Left colon (tissue), 2 donors: ENCODE data around the gene MED8. TPM values are rescaled to one million over a fixed set of nuclear protein-coding genes. Genes with fewer than 3 reads are reported as not detected.

Source experiments
- ATAC-seq: fragments of 200-7000 bp; cut with Tn5 transposase; one replicate; pipeline ENCODE4 v1.9.1; 2020; ENCODE audit warnings: mild to moderate bottlenecking, moderate library complexity
- DNase-seq, 2 donors: peaks; one replicate each; pipeline ENCODE4 v3.0.0-alpha.2; 2020
- intact Hi-C, 2 donors: fragments of 100-400 bp; cut with DNase I in 1 of 2; cut with micrococcal nuclease in 1 of 2; formaldehyde crosslinking; loops; one replicate each; pipeline versions ENCODE4 v1.11.2 to v1.14.0; 2022; cut with DNase I, micrococcal nuclease
- long read RNA-seq: library from polyadenylated mRNA; unstranded; transcript quantifications from one replicate; pipeline ENCODE4 v2.0.0, GENCODE V29; 2021
- total RNA-seq, 2 donors: library from RNA; stranded (reverse); fragmentation: NEBNext Ultra II Directional; extraction: Animal tissue kit (Norgen Biotek cat#: 25700); gene quantifications; one replicate each; pipeline ENCODE4 v1.2.1, GENCODE V29; 2021
- donor health status: DM: no; HTN: no; CAD: no.
- donor health status: DM: yes; HTN: yes; CAD: no.

The MED8 gene, protein sequence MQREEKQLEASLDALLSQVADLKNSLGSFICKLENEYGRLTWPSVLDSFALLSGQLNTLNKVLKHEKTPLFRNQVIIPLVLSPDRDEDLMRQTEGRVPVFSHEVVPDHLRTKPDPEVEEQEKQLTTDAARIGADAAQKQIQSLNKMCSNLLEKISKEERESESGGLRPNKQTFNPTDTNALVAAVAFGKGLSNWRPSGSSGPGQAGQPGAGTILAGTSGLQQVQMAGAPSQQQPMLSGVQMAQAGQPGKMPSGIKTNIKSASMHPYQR
- 10 to 100 TPM; 39.1 to 39.5 TPM for total RNA-seq
- long read RNA-seq, transcript MED8-203 (7 exons, 1,924 nt), result major isoform, 83 of 105 reads
- long read RNA-seq, partial matches to known transcripts, result 4 of 105 reads
- long read RNA-seq, other reads (novel, unspliced or antisense), result 14 of 105 reads

GRCh38 chr1:43389326-43390313 is at the start of gene MED8, which contains the start of gene SZT2:
MED8 (minus strand) TSS chr1:43389800; CDS start chr1:43389764, 36 bp downstream.
SZT2 (plus strand) TSS chr1:43389899; CDS start chr1:43389969, 70 bp downstream.
- ATAC-seq (peak; percentile 98), DNase-seq (peak; percentile 96 to 97)
- intact Hi-C loops, result no loop called here

- DNase-seq, result peak in 1 of 2 donors; percentile 18
- intact Hi-C loops, result no loop called here
- ATAC-seq, result no peak
Observed at GRCh38 chr1:43438953-43439581, 49.5 kb upstream of the MED8 start.

GRCh38 chr1:43438576-43438952 is 49.0 kb upstream of the MED8 start:
- DNase-seq (peak in 1 of 2 donors; percentile 14), ATAC-seq (no peak)
- intact Hi-C loops, result no loop called here

GRCh38 chr1:43438006-43438405 is 48.4 kb upstream of the MED8 start:
- DNase-seq, result peak in 1 of 2 donors; percentile 14
- intact Hi-C loops, result no loop called here
- ATAC-seq, result no peak

DNA sequence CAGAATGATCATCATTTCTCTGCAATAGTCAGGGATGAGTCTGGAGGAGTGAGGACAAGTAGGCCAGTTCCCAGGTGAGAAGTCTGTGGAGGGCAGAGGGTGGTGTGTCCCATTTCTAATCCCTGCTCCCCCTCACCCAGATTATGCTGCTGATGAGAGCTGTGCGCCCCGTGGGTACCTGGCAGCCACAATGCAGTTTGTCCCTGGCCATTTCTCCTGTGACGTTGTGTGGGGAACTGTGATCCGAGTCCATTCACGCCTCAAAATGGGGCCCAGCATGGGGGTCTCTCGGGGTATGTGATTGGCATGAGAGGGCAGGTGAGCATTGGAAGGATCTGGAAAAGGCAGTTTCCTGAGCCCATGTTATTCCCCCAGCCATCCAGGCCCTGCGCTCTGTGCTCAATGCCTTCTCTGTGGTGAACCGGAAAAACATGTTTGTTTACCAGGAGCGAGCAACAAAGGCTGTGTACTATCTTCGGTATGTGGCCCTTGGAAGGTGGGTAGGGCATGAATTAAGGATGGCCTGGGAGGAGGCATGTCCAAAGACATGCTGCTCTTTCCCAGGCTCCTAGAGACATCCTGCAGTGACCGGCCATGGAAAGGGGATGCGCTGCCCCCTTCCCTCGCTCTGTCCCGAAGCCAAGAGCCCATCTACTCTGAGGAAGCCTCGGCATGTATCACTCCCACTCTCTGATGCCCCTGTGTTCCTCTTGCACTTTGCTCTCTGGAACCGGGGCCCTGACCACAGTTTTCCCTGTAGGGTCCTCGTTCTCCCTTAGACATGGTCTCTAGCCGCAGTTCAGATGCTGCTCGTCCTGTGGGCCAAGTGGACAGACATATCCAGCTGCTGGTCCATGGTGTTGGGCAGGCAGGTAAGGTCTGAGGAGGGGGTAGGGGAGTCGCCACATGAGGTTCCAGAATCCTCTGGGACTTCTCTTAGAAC is 47.7 kb upstream of the MED8 start:
- DNase-seq (no peak), ATAC-seq (no peak)
- intact Hi-C loops, result no loop called here

GRCh38 chr1:43436371-43436770 is 46.8 kb upstream of the MED8 start:
- intact Hi-C loops, result no loop called here
- no peak for ATAC-seq

GRCh38 chr1:43435146-43436145 is 45.8 kb upstream of the MED8 start:
- intact Hi-C loops, result no loop called here
- ATAC-seq (no peak), DNase-seq (peak; percentile 5 to 28)

More at GRCh38 chr1:43436371-43436770, 46.8 kb upstream of the MED8 start:
- DNase-seq, result peak in 1 of 2 donors; percentile 0

DNA sequence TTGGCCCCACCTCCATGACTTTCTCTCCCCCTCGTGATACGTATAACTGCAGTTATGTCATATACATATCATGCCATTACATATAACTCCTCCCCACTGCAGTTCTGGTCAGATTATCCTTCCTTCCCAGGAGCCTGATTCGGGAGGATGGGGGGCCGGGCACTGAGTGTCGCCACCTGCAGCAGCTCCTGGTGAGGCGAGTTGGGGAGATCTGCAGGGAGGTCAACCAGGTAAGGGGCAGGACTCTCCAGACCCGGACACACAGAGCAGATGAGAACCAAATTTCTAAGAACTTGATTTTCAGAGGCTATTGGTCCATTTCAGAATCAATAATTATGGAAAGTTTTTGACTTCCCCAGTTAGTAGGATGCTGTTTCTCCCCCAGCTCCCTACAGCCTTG is 44.7 kb upstream of the MED8 start:
- peak in 1 of 2 donors; percentile 1 for DNase-seq
- intact Hi-C loops, result no loop called here
- ATAC-seq, result no peak

- intact Hi-C loops, result no loop called here
- ATAC-seq (no peak), DNase-seq (peak in 1 of 2 donors; percentile 15)
Observed at GRCh38 chr1:43432907-43433306, 43.3 kb upstream of the MED8 start.

GRCh38 chr1:43432171-43432860 is 42.7 kb upstream of the MED8 start:
- intact Hi-C loops, result no loop called here
- DNase-seq (no peak), ATAC-seq (no peak)

- DNase-seq (no peak), ATAC-seq (no peak)
- intact Hi-C loops, result no loop called here
Observed at GRCh38 chr1:43431676-43432075, 42.1 kb upstream of the MED8 start.

DNA sequence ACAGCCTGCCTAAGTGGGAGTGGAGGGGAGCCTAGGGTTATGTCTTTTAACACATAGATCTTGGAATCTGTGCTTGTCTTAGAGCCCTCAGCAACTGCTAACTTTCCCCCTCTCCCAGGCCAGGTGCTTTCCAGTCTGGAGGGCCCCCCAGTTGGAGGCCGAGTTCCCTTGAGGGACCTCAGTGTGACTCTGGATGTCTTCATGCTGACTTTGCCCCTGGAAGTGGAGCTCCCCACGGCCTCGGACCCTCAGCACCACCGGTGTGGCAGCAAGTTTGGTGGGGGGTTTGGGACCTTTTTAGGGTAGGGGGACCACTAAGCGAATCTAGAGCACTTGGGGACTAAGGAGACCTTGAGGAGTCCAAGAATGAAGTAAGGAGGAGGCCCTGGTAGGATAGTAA is 41.2 kb upstream of the MED8 start:
- intact Hi-C loops, result no loop called here
- DNase-seq (no peak), ATAC-seq (no peak)

DNA sequence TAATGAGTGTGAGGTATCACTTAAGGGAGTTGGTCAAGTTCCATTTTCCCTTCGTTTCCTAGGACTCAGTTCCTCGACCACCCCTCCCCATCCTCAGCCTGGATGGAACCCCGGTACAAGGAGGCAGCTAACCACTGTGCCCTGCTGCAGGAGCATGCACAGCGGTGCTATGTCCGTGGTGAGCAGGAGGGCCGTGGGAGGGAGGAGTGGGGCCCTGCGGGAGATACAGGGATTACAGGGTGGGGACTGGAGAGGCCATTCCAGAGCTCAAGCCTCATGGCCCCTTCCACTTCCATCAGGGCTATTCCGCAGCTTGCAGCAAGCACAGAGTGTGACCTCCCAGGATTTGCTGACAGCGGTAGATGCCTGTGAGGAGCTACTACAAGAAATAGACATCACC is 38.3 kb upstream of the MED8 start:
- ATAC-seq (no peak), DNase-seq (no peak)
- intact Hi-C loops, result no loop called here

- intact Hi-C loops, result no loop called here
- DNase-seq (no peak), ATAC-seq (no peak)
Observed at GRCh38 chr1:43427524-43427923, 37.9 kb upstream of the MED8 start.

GRCh38 chr1:43426221-43426620 is 36.6 kb upstream of the MED8 start:
- intact Hi-C loops, result no loop called here
- DNase-seq, result no peak
- no peak for ATAC-seq

GRCh38 chr1:43425045-43425444 is 35.4 kb upstream of the MED8 start:
- DNase-seq (no peak), ATAC-seq (no peak)
- intact Hi-C loops, result no loop called here
